Lower lobe of right lung (tissue), 2 donors: ENCODE results near the gene TBC1D17. TPM values are rescaled to one million over a fixed set of nuclear protein-coding genes. Genes with fewer than 3 reads are reported as not detected.
"Not testable (repeated sequence)": the region's sequence is repeated elsewhere in the genome, so short reads cannot be mapped to it uniquely, and the experiment has no call there.

Source experiments
- ATAC-seq, 2 donors: fragments of 200-7000 bp; cut with Tn5 transposase; one replicate each; pipeline ENCODE4 v1.9.1; 2020 to 2022; ENCODE audit warnings: mild to moderate bottlenecking in 2 of 2, moderate library complexity in 2 of 2
- DNase-seq: peaks from one replicate; pipeline ENCODE4 v3.0.0-alpha.2; 2020
- H3K27ac ChIP-seq: fragments of 200-600 bp; one replicate; pipeline ENCODE4 v1.8.0; 2022
- H3K27me3 ChIP-seq: fragments of 200-600 bp; one replicate; pipeline ENCODE4 v1.8.0; 2022; ENCODE audit warnings: low read depth
- H3K36me3 ChIP-seq: fragments of 200-600 bp; one replicate; pipeline ENCODE4 v1.8.0; 2022; ENCODE audit warnings: mild to moderate bottlenecking
- H3K4me1 ChIP-seq: fragments of 200-600 bp; one replicate; pipeline ENCODE4 v1.8.0; 2022
- H3K4me3 ChIP-seq: fragments of 200-600 bp; one replicate; pipeline ENCODE4 v1.8.0; 2022; ENCODE audit warnings: mild to moderate bottlenecking
- H3K9me3 ChIP-seq: fragments of 200-600 bp; one replicate; pipeline ENCODE4 v1.8.0; 2022
- CTCF ChIP-seq: fragments of 200-600 bp; IDR thresholded peaks from one replicate; pipeline ENCODE4 v1.8.0; 2022; ENCODE audit warnings: antibody characterized with exemption, mild to moderate bottlenecking
- intact Hi-C: fragments of 100-400 bp; cut with DNase I; formaldehyde crosslinking; loops from one replicate; pipeline ENCODE4 v1.11.0; 2022
- total RNA-seq: library from RNA; stranded (reverse); fragmentation: NEBNext Ultra II Directional; extraction: Animal tissue kit (Norgen Biotek cat#: 25700); gene quantifications from one replicate; pipeline ENCODE4 v1.2.1, GENCODE V29; 2021
- donor health status: DM: no; HTN: yes; CAD: no; lungs with severe emphysema.

Gene TBC1D17
- total RNA-seq, 1 donor from 2014 or later = 53.1 TPM

DNA sequence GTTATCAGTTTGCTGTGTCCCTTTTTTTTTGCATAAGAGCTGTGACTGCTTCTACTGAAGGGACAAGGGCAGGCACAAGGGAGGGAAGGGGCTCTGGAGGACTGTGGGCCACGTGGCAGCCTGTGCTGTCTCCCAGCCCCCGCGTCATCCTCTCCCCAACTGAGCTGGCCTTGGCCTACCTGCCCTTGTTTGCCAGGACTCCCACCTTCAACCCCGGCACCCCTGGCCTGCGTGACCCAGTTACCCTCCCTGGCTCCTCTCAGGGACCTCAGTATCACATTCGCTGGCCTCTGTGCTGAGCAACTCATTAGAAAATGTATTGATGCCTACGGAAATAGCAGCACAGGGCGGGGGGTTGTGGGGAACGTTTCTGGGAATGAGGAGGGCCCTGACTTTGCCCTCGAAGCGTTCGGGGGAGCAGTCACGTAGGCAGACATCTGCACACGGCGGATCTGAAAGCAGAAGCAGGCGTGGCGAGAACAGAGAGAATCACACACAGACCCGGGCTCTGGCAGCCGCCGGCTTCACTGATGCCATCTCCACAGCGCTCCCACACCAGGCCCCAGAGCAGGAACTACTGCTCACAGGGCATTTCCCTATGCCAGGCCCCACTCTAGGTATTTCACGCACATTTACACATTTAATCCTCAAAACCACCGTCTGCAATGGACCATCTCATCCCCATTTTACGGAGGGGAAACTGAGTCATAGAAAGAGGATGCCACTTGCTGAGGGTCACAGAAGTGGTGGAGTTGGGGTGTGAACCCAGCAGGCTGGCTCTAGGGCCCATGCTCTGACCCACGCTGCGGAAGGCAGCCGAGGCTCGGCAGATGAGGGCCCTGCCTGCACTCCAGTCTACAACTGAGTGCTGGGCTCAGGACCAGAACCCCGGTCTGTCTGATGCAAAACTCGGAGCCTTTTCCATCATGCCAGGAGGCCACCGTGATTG is 45.8 kb downstream of the TBC1D17 start:
- no peak for TF ChIP-seq CTCF
- no peak overlapping the region for H3K4me3 ChIP-seq
- H3K36me3 ChIP-seq = peaks cover 63% of the 10 kb centered on the region
- ATAC-seq (no peak), DNase-seq (no peak)
- H3K27ac ChIP-seq = no peak overlapping the region
- H3K9me3 ChIP-seq = no peaks in the 10 kb centered on the region
- peaks cover 19% of the 10 kb centered on the region for H3K4me1 ChIP-seq
- no peaks in the 10 kb centered on the region for H3K27me3 ChIP-seq
- intact Hi-C loops = no loop called here

GRCh38 chr19:49924004-49924880 is 46.7 kb downstream of the TBC1D17 start:
- TF ChIP-seq CTCF = no peak
- H3K36me3 ChIP-seq = peaks cover 61% of the 10 kb centered on the region

GRCh38 chr19:49924881-49925210 is 47.3 kb downstream of the TBC1D17 start:
- not testable (repeated sequence) for DNase-seq

More at GRCh38 chr19:49924004-49924880, 46.7 kb downstream of the TBC1D17 start:
- Histone ChIP-seq H3K9me3 (no peaks in the 10 kb centered on the region), H3K4me3 (no peak overlapping the region), H3K4me1 (peaks cover 23% of the 10 kb centered on the region), H3K27me3 (no peaks in the 10 kb centered on the region), H3K27ac (no peak overlapping the region)
- DNase-seq (no peak), ATAC-seq (no peak)
- intact Hi-C loops = no loop called here

GRCh38 chr19:49925486-49925885 is 48.0 kb downstream of the TBC1D17 start:
- Histone ChIP-seq H3K9me3 (no peaks in the 10 kb centered on the region), H3K27me3 (no peaks in the 10 kb centered on the region), H3K4me3 (no peak overlapping the region), H3K4me1 (peaks cover 28% of the 10 kb centered on the region), H3K36me3 (peaks cover 60% of the 10 kb centered on the region), H3K27ac (no peak overlapping the region)
- no peak for DNase-seq
- no peak for ATAC-seq
- intact Hi-C loops = no loop called here
- TF ChIP-seq CTCF = no peak

More at GRCh38 chr19:49924881-49925210, 47.3 kb downstream of the TBC1D17 start:
- H3K4me3 ChIP-seq, intact Hi-C loops, H3K27me3 ChIP-seq, H3K9me3 ChIP-seq, H3K27ac ChIP-seq, ATAC-seq: not testable (repeated sequence)
- Histone ChIP-seq H3K4me1 (peaks cover 23% of the 10 kb centered on the region), H3K36me3 (peaks cover 61% of the 10 kb centered on the region)

- H3K36me3 ChIP-seq = peaks cover 50% of the 10 kb centered on the region
- TF ChIP-seq CTCF = no peak
- no peak overlapping the region for H3K4me3 ChIP-seq
- DNase-seq (no peak), ATAC-seq (no peak)
- no peaks in the 10 kb centered on the region for H3K27me3 ChIP-seq
- no peaks in the 10 kb centered on the region for H3K9me3 ChIP-seq
- intact Hi-C loops = no loop called here
- H3K4me1 ChIP-seq = peaks cover 28% of the 10 kb centered on the region
- H3K27ac ChIP-seq = no peak overlapping the region
Measured at GRCh38 chr19:49926515-49926914, 49.0 kb downstream of the TBC1D17 start.
